Large intestine (tissue), 3 donors: ENCODE data around the gene PCLO. TPM values are rescaled to one million over a fixed set of nuclear protein-coding genes. Genes with fewer than 3 reads are reported as not detected.

Experiments
- DNase-seq, 2 donors: peaks; one replicate each; pipeline versions ENCODE4 v3.0.0 to v3.0.0-alpha.2; 2013
- H3K27ac ChIP-seq: one replicate; pipeline ENCODE4 v1.5.1; 2013; ENCODE audit warnings: low read length
- H3K27me3 ChIP-seq: 2 replicates; pipeline ENCODE4 v1.6.1; 2013; ENCODE audit warnings: low read length; ENCODE audit not compliant: control insufficient read depth, insufficient read depth
- H3K36me3 ChIP-seq: 2 replicates; pipeline ENCODE4 v1.6.1; 2013; ENCODE audit warnings: low read length; ENCODE audit not compliant: control insufficient read depth, insufficient read depth
- H3K4me1 ChIP-seq: one replicate; pipeline ENCODE4 v1.6.1; 2013; ENCODE audit warnings: low read length; ENCODE audit not compliant: control insufficient read depth, insufficient read depth
- H3K4me3 ChIP-seq: one replicate; pipeline ENCODE4 v1.5.1; 2013; ENCODE audit warnings: low read length
- H3K9me3 ChIP-seq: one replicate; pipeline ENCODE4 v1.6.1; 2013; ENCODE audit warnings: mild to moderate bottlenecking, low read depth, low read length, moderate library complexity; ENCODE audit not compliant: control insufficient read depth
- WGBS: methylation state at CpG from one replicate; pipeline ENCODE4 v1.1.5; 2013; ENCODE audit warnings: low lambda C conversion rate; ENCODE audit not compliant: insufficient coverage; 5-methylcytosine and 5-hydroxymethylcytosine counted together
- polyA plus RNA-seq: library from polyadenylated mRNA; unstranded; fragments of 120-200 nt; gene quantifications from one replicate; pipeline ENCODE4 v1.2.1, GENCODE V29; 2013

Gene PCLO
- polyA plus RNA-seq, 1 donor, result 10.7 TPM

- DNase-seq, result no peak
- Histone ChIP-seq H3K27me3 (no peaks in the 10 kb centered on the region), H3K36me3 (no peaks in the 10 kb centered on the region), H3K9me3 (no peaks in the 10 kb centered on the region), H3K4me3 (no peak overlapping the region), H3K4me1 (no peaks in the 10 kb centered on the region), H3K27ac (no peak overlapping the region)
- WGBS, result no CpG with 5 or more reads among the region's 1 CpG
Observed at GRCh38 chr7:83014546-83014945, 148.1 kb downstream of the PCLO start.

GRCh38 chr7:83011954-83012353 lies 150.7 kb downstream of the PCLO start:
- Histone ChIP-seq H3K4me1 (no peaks in the 10 kb centered on the region), H3K4me3 (no peak overlapping the region), H3K27ac (no peak overlapping the region), H3K27me3 (no peaks in the 10 kb centered on the region), H3K36me3 (no peaks in the 10 kb centered on the region), H3K9me3 (no peaks in the 10 kb centered on the region)
- no peak for DNase-seq
- WGBS, result 67% methylated on average over 1 of the region's 1 CpG

- WGBS, result 29% methylated on average over 1 of the region's 1 CpG
- Histone ChIP-seq H3K36me3 (no peaks in the 10 kb centered on the region), H3K27ac (no peak overlapping the region), H3K4me3 (no peak overlapping the region), H3K4me1 (no peaks in the 10 kb centered on the region), H3K27me3 (no peaks in the 10 kb centered on the region), H3K9me3 (no peaks in the 10 kb centered on the region)
- DNase-seq, result no peak
Observed at GRCh38 chr7:83005410-83005809, 157.3 kb downstream of the PCLO start.

- Histone ChIP-seq H3K27ac (no peak overlapping the region), H3K27me3 (no peaks in the 10 kb centered on the region), H3K36me3 (no peaks in the 10 kb centered on the region), H3K9me3 (no peaks in the 10 kb centered on the region), H3K4me1 (peaks cover 6% of the 10 kb centered on the region), H3K4me3 (no peak overlapping the region)
- DNase-seq, result no peak
- WGBS, result no CpG with 5 or more reads among the region's 3 CpGs
Observed at GRCh38 chr7:83001362-83002040, 161.2 kb downstream of the PCLO start.

- Histone ChIP-seq H3K27ac (peak overlapping the region; percentile 39), H3K9me3 (no peaks in the 10 kb centered on the region), H3K36me3 (no peaks in the 10 kb centered on the region), H3K4me1 (peaks cover 6% of the 10 kb centered on the region), H3K27me3 (no peaks in the 10 kb centered on the region), H3K4me3 (no peak overlapping the region)
- peak; percentile 58 to 74 for DNase-seq
Observed at GRCh38 chr7:82998436-82998835, 164.2 kb downstream of the PCLO start.

GRCh38 chr7:82985144-82985802 lies 177.4 kb downstream of the PCLO start:
- Histone ChIP-seq H3K4me3 (no peak overlapping the region), H3K27me3 (no peaks in the 10 kb centered on the region), H3K27ac (no peak overlapping the region), H3K9me3 (no peaks in the 10 kb centered on the region), H3K4me1 (no peaks in the 10 kb centered on the region), H3K36me3 (no peaks in the 10 kb centered on the region)
- 93% methylated on average over 2 of the region's 2 CpGs for WGBS
- DNase-seq, result no peak

DNA sequence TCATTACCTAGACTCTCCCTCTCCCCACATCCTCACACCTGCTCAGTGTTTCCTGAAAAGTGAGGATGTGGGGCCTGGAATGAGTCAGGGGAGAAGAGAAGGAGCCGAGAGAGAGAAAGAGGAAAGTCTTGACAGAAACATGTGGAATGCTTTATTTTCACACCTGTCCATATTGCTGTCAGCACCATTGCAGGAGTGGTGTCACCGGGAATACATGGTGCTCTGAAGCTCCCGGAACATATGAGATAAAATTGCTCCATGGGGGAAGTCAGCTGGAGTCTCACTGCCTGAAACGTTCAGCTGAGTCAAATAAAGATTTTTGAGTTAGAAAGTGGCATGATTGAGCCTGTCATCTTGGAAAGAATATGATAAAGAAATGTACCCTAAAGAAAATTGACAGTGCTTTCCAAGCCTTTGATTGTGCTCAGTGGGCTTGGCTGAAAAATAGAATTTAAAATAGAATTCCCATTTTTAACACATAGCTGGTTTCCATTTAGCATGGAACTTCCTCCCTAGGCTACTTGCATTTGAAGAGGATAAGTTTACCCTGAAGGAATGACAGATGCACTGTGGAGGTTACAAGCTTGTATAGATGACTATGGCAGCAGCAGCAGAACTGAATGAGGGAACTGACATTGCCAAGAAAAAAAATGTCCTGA lies 182.4 kb downstream of the PCLO start:
- Histone ChIP-seq H3K9me3 (no peaks in the 10 kb centered on the region), H3K27ac (no peak overlapping the region), H3K27me3 (no peaks in the 10 kb centered on the region), H3K4me3 (no peak overlapping the region), H3K36me3 (no peaks in the 10 kb centered on the region), H3K4me1 (no peaks in the 10 kb centered on the region)
- DNase-seq, result no peak
- WGBS, result 83% methylated on average over 1 of the region's 4 CpGs

DNA sequence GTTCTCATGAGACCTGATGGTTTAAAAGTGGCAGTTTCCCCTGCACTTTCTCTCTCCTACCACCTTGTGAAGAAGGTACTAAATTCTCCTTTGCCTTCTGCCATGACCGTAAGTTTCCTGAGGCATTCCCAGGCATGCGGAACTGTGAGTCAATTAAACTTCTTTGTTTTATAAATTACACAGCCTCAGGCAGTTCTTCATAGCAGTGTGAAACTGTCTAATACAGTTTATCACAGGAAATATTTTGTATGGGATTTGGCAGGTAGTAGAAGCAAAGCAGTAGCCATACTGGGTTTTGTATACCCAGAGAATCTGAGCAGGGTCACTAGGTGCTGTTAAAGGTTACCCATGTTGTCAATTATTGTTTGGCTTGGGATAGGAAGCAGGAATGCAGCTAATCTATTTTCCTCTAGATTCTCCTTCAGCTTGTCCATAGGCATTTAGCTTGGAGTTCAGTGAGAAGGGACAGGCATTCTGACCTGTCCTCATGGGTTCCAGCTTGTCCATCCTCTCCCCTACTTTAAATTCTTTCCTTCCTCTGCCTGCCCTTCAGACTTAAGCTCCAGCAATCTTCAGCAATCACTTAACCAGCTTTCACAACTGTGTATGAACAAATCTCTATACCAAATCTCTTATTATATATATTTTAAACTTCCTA lies 186.7 kb downstream of the PCLO start:
- Histone ChIP-seq H3K27ac (no peak overlapping the region), H3K36me3 (no peaks in the 10 kb centered on the region), H3K27me3 (no peaks in the 10 kb centered on the region), H3K4me3 (no peak overlapping the region), H3K9me3 (no peaks in the 10 kb centered on the region), H3K4me1 (no peaks in the 10 kb centered on the region)
- WGBS, result no CpG with 5 or more reads among the region's 2 CpGs
- DNase-seq, result no peak

GRCh38 chr7:82972135-82972534 lies 190.5 kb downstream of the PCLO start:
- H3K4me1 ChIP-seq, result no peaks in the 10 kb centered on the region
- H3K4me3 ChIP-seq, result no peak overlapping the region
- DNase-seq, result no peak
- H3K27ac ChIP-seq, result no peak overlapping the region
- H3K9me3 ChIP-seq, result no peaks in the 10 kb centered on the region
- WGBS, result no CpG with 5 or more reads among the region's 1 CpG
- no peaks in the 10 kb centered on the region for H3K27me3 ChIP-seq
- no peaks in the 10 kb centered on the region for H3K36me3 ChIP-seq

DNA sequence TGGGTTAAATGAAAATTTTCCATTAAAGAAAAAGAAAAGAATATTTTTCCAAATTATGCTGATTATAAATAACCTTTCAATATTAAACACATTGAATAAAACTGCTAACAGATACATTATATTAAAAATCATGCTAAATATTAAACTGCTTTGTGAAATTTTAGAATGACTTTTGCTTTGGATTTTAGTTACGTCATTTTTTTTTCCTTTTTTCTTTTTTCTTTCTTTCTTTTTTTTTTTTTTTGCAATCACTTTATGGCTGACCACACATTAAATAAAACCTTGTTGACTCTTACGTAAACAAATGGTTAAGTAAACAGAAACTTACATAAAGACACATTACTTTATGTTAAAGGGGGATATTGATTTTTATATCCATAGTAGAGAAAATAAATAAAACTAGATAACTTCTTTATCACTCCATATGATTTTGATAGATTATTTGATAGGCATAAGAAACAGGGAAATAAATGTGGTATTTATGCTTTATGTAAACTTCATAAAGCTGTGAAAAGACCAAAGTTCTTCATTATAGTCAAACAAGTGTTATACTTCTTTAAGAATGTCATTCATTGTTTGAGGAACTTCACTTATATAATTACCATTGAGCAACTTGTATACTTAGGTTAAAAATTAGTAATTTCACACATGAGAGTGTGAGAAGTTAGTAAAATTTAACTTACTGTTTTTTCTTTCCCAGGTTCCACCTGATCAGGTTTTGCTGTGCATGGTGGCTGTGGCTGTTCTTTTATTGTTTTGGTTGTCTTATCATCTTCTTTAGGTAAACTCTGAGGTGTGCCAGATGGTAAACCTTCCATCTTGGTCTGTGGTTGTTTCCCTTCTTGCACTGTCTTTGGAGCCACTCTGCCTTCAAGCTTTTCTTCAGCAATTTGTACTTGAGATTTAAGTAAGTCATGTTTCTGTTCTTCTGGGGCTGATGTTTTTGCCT lies 197.3 kb downstream of the PCLO start:
- H3K9me3 ChIP-seq, result no peaks in the 10 kb centered on the region
- WGBS, result 93% methylated on average over 2 of the region's 2 CpGs
- no peaks in the 10 kb centered on the region for H3K4me1 ChIP-seq
- H3K27ac ChIP-seq, result no peak overlapping the region
- H3K27me3 ChIP-seq, result no peaks in the 10 kb centered on the region
- no peaks in the 10 kb centered on the region for H3K36me3 ChIP-seq
- DNase-seq, result no peak
- no peak overlapping the region for H3K4me3 ChIP-seq
